ENCODE results near the gene DCN.

Gene DCN

GRCh38 chr12:91104812-91105466, 77.7 kb downstream of the DCN start:
- no peak for TF ChIP-seq CTCF (IDR thresholded peaks at IDR 0.05; ENCODE audit: control insufficient read depth, insufficient read depth, low read depth, low read length, missing control alignments)
- no peak overlapping the region for H3K4me3 ChIP-seq (ENCODE audit: control insufficient read depth, low read depth, low read length)
- DNase-seq (ENCODE audit: low read depth), result no peak

GRCh38 chr12:91103624-91104023, 79.0 kb downstream of the DCN start:
- no peak for TF ChIP-seq CTCF (IDR thresholded peaks at IDR 0.05; ENCODE audit: control insufficient read depth, insufficient read depth, low read depth, low read length, missing control alignments)
- H3K4me3 ChIP-seq (ENCODE audit: control insufficient read depth, low read depth, low read length), result no peak overlapping the region
- DNase-seq (ENCODE audit: low read depth), result no peak

GRCh38 chr12:91103101-91103500, 79.5 kb downstream of the DCN start:
- no peak for TF ChIP-seq CTCF (IDR thresholded peaks at IDR 0.05; ENCODE audit: control insufficient read depth, insufficient read depth, low read depth, low read length, missing control alignments)
- H3K4me3 ChIP-seq (ENCODE audit: control insufficient read depth, low read depth, low read length), result no peak overlapping the region
- no peak for DNase-seq (ENCODE audit: low read depth)

GRCh38 chr12:91100906-91101305, 81.7 kb downstream of the DCN start:
- H3K4me3 ChIP-seq (ENCODE audit: control insufficient read depth, low read depth, low read length), result no peak overlapping the region
- TF ChIP-seq CTCF (IDR thresholded peaks at IDR 0.05; ENCODE audit: control insufficient read depth, insufficient read depth, low read depth, low read length, missing control alignments), result no peak
- DNase-seq (ENCODE audit: low read depth), result no peak

GRCh38 chr12:91099836-91100235, 82.8 kb downstream of the DCN start:
- no peak for DNase-seq (ENCODE audit: low read depth)
- TF ChIP-seq CTCF (IDR thresholded peaks at IDR 0.05; ENCODE audit: control insufficient read depth, insufficient read depth, low read depth, low read length, missing control alignments), result no peak
- no peak overlapping the region for H3K4me3 ChIP-seq (ENCODE audit: control insufficient read depth, low read depth, low read length)

- TF ChIP-seq CTCF (IDR thresholded peaks at IDR 0.05; ENCODE audit: control insufficient read depth, insufficient read depth, low read depth, low read length, missing control alignments), result no peak
- no peak for DNase-seq (ENCODE audit: low read depth)
- no peak overlapping the region for H3K4me3 ChIP-seq (ENCODE audit: control insufficient read depth, low read depth, low read length)
Measured at GRCh38 chr12:91099341-91099740, 83.3 kb downstream of the DCN start.
